HG03342 (cell line): Measurements from ENCODE around the gene TTC33.

Experiments used
- ATAC-seq: cut with Tn5 transposase; IDR thresholded peaks from one replicate; pipeline ENCODE4 v1.9.1; 2021; ENCODE audit warnings: mild to moderate bottlenecking, moderate library complexity; ENCODE audit not compliant: unreplicated experiment

TTC33 gene

GRCh38 chr5:40547557-40547956 is 208.2 kb downstream of the TTC33 start:
- no peak for ATAC-seq

- ATAC-seq = no peak
These were observed 215.5 kb downstream of the TTC33 start for GRCh38 chr5:40540301-40540700.

- no peak for ATAC-seq
These were observed 231.1 kb downstream of the TTC33 start for GRCh38 chr5:40524677-40525076.

GRCh38 chr5:40521925-40522324 is 233.8 kb downstream of the TTC33 start:
- ATAC-seq = no peak

- ATAC-seq = no peak
These were observed 234.5 kb downstream of the TTC33 start for GRCh38 chr5:40521108-40521785.

- no peak for ATAC-seq
These were observed 237.3 kb downstream of the TTC33 start for GRCh38 chr5:40518485-40518917.

- no peak for ATAC-seq
These were observed 240.3 kb downstream of the TTC33 start for GRCh38 chr5:40515476-40515875.

- no peak for ATAC-seq
These were observed 240.8 kb downstream of the TTC33 start for GRCh38 chr5:40514976-40515375.

GRCh38 chr5:40511801-40512200 is 244.0 kb downstream of the TTC33 start:
- no peak for ATAC-seq

GRCh38 chr5:40507095-40507494 is 248.7 kb downstream of the TTC33 start:
- no peak for ATAC-seq

GRCh38 chr5:40505031-40505430 is 250.7 kb downstream of the TTC33 start:
- ATAC-seq = no peak

GRCh38 chr5:40503439-40503838 is 252.3 kb downstream of the TTC33 start:
- no peak for ATAC-seq

- peak; percentile 70 for ATAC-seq
These were observed 253.0 kb downstream of the TTC33 start for GRCh38 chr5:40502736-40503135.

GRCh38 chr5:40501711-40502444 is 253.9 kb downstream of the TTC33 start:
- ATAC-seq = no peak

GRCh38 chr5:40499518-40500273 is 256.1 kb downstream of the TTC33 start:
- ATAC-seq = no peak

- no peak for ATAC-seq
These were observed 256.8 kb downstream of the TTC33 start for GRCh38 chr5:40499007-40499406.

- ATAC-seq = no peak
These were observed 258.2 kb downstream of the TTC33 start for GRCh38 chr5:40497573-40497972.

GRCh38 chr5:40495237-40495635 is 260.5 kb downstream of the TTC33 start:
- ATAC-seq = no peak

- no peak for ATAC-seq
These were observed 261.0 kb downstream of the TTC33 start for GRCh38 chr5:40494631-40495236.

GRCh38 chr5:40492056-40492455 is 263.7 kb downstream of the TTC33 start:
- no peak for ATAC-seq

- no peak for ATAC-seq
These were observed 264.1 kb downstream of the TTC33 start for GRCh38 chr5:40491644-40492043.
